HS-5 (cell line): ENCODE measurements around the gene FAM193A.
"Not testable (repeated sequence)": the region's sequence is repeated elsewhere in the genome, so short reads cannot be mapped to it uniquely, and the experiment has no call there.

Experiments
- DNase-seq: peaks from one replicate; pipeline ENCODE4 v3.0.0-alpha.2; 2012; ENCODE audit warnings: low read depth

Gene FAM193A

DNA sequence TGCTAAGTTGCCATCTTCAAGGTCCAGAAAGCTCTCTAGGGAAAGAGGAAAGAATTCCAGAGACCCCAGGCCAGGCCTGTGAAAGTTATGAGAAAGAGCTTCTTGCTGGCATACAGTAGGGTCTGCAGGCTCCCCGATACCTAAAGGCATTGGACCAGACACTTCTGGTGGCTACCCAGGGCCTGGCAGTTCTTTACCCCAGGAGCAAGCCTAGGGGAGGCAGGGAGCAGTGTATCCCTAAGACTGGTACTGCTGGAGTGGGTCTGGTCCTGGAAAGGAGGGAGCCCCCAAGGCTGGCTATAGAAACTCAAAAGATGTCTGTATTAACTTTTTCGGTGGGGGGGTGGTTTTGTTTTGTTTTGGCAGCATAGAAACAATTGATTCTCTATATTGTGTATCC, 19.8 kb upstream of the FAM193A start:
- DNase-seq: no peak

DNA sequence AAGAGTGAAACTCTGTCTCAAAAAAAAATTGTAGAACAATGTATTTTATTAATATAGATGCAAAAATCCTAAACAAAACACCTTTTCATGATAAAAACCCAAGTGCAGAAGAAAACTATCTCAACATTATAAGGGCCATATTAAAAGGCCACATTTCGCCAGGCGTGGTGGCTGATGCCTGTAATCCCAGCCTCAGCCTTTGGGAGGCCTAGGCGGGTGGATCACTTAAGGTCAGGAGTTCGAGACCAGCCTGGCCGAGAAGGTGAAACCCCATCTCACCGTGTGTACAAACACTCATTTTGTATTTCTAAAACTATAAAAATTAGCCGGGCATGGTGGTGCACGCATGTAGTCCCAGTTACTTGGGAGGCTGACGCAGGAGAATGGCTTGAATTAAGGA, 9.9 kb upstream of the FAM193A start:
- DNase-seq: no peak

DNA sequence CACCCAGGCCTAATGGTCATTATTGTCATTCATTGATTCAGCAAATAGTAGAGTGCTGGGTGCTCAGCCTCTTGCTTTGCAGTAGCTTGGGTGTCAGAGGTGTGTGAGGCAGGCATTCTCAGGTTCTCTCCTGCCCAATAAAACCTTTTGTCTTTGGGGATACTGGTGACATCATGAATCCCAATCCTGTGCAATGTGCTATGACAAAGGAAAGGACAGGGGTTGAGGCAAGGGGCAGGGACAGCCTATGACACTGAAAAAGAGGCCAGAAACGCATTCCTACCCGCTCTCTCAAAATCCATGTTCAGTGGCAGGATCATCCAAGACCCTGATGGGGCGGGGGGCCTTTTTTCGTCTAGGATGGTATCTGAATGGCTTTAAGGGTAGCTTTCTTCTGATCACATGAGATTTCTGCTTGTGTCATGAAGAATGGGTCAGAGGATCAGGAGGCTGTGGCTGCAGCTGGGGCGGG, 1.5 kb upstream of the FAM193A start:
- DNase-seq: no peak

- no peak for DNase-seq
These were observed 863 bp upstream of the FAM193A start for GRCh38 chr4:2535376-2536192.

GRCh38 chr4:2537011-2537830, 774 bp downstream of the FAM193A start:
- no peak for DNase-seq

GRCh38 chr4:2543580-2544191, 7.2 kb downstream of the FAM193A start:
- DNase-seq: not testable (repeated sequence)

DNA sequence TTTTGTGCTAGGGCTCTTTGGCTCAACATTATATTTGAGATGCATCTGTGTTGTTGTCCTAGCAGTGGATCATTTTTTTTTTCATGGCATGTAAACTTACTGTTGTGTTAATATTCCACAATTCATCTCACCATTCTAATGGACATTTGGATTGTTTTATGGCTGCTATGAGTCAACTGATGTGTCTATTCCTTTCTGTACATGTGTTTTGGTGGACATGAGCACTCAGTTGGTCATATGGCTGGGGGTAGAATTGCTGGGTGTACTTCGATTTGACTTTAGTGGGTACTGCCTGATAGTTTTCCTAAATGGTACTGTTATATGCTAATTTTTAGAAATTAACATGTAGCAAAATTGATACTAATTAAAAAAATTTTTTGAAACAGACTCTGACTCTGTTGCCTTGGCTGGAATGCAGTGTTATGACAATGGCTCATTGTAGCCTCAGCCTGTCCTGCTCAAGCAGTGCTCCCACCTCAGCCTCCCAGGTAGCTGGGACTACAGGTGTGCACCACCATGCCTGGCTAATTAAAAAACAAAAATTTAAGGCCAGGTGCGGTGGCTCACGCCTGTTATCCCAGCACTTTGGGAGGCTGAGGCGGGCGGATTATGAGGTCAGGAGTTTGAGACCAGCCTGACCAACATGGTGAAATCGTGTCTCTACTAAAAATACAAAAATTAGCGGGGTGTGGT, 9.0 kb downstream of the FAM193A start:
- no peak for DNase-seq

DNA sequence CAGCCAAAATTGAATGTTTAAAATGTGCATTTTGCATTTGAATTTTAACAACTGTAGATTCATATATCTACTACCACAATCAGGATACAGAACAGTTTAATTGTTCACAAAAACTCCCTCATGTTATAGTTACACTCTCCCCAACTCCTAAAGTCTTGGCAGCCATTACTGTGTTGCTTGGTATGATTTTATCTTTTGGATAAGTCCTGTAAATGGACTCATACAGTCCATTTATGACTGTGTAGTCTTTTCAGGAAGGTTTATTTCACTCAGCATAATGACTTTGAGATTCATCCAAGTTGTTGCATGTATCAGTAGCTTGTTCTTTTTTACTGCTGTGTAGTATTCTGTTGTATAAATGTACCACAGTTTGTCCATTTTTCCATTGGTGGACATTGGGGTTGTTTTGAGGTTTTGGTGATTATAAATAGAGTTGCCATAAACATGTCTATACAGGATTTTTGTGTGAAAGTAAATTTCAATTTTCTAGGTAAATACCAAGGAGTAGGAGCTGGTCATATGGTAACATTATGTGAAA, 9.9 kb downstream of the FAM193A start:
- DNase-seq: no peak

DNA sequence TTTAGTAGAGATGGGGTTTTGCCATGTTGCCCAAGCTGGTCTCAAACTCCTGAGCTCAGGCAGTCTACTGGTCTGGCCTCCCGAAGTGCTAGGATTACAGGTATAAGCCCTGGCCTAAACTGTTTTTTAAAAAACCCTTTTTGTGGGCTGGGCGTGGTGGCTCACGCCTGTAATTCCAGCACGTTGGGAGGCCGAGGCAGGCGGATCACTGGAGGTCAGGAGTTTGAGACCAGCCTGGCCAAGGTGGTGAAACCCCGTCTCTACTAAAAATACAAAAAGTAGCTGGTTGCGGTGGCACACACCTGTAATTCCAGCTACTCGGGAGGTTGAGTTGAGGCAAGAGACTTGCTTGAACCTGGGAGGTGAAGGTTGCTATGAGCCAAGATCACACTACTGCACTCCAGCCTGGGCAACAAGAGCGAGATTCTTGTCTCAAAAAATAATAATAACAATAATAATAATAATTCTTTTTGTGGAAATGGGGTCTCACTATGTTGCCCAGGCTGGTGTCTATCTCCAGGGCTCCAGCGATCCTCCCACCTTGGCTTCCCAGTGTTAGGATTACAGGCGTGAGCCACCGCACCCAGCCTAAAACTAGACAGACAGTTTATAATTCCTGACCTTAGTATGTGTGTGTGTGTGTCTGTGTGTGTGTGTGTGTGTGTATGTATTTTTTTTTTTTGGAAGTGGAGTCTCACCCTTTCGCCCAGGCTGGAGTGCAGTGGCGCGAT, 10.7 kb downstream of the FAM193A start:
- not testable (repeated sequence) for DNase-seq

GRCh38 chr4:2551118-2551517, 14.7 kb downstream of the FAM193A start:
- DNase-seq: no peak

DNA sequence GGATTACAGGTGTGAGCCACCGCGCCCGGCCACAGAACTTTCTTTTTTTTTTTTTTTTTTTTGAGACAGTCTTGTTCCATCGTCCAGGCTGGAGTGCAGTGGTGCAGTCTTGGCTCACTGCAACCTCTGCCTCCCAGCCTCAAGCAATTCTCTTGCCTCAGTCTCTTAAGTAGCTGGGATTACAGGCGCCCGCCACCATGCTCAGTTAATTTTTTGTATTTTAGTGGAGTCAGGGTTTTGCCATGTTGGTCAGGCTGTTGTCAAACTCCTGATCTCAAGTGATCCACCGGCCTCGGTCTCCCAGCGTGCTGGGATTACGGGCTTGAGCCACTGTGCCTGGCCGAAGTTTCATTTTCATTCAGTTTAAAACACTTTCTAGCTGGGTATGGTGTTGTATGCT, 16.4 kb downstream of the FAM193A start:
- no peak for DNase-seq

DNA sequence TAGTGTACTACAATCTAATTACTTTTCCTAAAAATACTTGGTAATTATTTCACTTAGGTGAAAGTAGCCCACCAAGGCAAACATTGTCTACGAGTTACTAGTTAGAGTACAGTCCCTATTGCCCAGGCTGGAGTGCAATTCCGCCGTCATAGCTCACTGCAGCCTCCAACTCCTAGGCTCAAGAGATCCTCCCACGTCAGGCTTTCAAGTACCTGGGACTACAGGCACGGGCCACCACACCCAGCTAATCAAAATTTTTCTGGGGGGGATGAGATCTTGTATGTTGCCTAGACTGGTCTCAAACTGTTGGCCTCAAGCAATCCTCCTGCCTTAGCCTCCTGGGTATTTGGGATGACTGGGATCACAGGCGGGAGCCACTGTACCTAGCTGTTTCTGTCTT, 21.9 kb downstream of the FAM193A start:
- no peak for DNase-seq

DNA sequence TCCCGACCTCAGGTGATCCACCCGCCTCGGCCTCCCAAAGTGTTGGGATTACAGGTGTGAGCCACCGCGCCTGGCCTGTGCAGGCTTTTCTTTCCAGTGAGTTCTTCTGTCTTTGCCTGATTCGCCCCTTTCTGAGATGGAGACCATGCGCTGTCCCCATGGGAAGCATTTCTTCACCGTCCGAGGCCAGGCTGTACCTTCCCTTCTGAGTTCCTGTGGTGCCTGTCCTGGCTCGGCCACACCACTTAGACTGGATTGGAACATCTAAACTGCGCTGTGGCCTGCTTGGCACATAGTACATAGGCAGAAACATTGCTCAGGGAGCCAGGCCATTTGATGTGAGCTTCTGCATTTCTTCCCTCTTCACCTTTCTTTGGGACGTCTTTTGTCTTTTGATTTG, 23.7 kb downstream of the FAM193A start:
- no peak for DNase-seq

DNA sequence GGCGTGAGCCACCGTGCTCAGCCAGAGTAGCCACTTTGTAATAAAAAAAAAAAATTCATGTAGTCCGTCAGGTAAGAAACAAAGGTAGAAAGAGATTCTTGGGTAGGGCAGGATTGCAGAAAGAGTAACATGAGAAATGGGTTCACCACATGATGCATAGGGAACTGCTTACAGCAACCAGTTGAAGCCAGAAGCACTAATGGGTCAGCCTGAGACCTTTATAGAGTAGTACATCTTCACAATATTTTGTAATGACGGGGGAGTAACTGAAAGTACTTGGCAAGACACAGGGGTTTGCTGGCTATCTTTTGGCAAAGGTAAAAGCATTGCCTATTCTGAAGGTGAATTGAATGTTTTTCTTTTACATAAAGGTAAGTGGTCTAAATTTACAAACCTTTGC, 29.1 kb downstream of the FAM193A start:
- no peak for DNase-seq

GRCh38 chr4:2570036-2570435, 33.6 kb downstream of the FAM193A start:
- DNase-seq: no peak

- DNase-seq: no peak
These were observed 34.2 kb downstream of the FAM193A start for GRCh38 chr4:2570551-2571222.

GRCh38 chr4:2572076-2572475, 35.6 kb downstream of the FAM193A start:
- DNase-seq: no peak

- no peak for DNase-seq
These were observed 36.4 kb downstream of the FAM193A start for GRCh38 chr4:2572866-2573265.

- DNase-seq: no peak
These were observed 37.6 kb downstream of the FAM193A start for GRCh38 chr4:2574009-2574408.

DNA sequence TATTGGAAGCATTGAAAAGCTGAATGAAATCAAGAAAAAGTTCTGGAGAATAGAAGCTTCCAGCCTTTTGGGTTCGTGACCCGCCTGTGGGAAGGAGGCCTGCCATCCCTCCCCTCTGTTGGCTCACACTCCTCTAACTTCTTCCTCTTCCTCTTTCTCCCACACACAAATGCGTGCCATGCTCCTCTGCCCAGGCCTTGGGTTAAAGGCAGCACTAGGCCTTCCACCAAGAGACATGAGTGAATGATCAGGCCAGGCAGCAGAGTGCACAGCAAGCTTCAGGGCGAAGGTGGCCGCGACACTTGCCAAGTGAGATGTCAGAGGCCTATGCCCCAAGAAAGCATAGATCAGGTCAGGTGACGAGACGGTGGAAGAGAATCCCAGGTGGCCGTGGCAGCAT, 38.4 kb downstream of the FAM193A start:
- DNase-seq: no peak

DNA sequence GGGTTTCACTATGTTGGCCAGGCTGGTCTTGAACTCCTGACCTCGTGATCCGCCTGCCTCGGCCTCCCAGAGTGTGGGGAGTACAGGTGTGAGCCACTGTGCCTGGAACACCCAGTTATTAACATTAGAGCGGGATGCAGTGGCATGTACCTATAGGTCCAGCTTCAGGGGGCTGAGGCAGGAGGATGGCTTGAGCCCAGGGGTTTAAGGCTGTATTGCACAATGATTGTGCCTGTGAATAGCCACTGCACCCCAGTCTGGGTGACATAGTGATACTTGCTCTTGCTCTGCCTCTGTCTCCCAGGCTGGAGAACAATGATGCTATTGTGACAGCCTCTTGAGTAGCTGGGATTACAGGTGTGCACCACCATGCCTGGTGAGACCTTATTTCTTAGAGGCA, 39.8 kb downstream of the FAM193A start:
- no peak for DNase-seq
